Endodermal cell (in vitro differentiated cells): Measurements from ENCODE around the gene TMEM62. TPM values are rescaled to one million over a fixed set of nuclear protein-coding genes. Genes with fewer than 3 reads are reported as not detected.
"Not testable (repeated sequence)": the region's sequence is repeated elsewhere in the genome, so short reads cannot be mapped to it uniquely, and the experiment has no call there.

ENCODE experiments used
- DNase-seq: peaks from one replicate; pipeline ENCODE4 v3.0.0-alpha.2; 2017
- H3K27ac ChIP-seq: 2 replicates; pipeline ENCODE4 v1.5.1; 2013; ENCODE audit warnings: mild to moderate bottlenecking, low read depth, low read length, moderate library complexity
- H3K27me3 ChIP-seq: 2 replicates; pipeline ENCODE4 v1.6.1; 2013; ENCODE audit warnings: mild to moderate bottlenecking, low read length, moderate library complexity; ENCODE audit not compliant: insufficient read depth, control insufficient read depth, poor library complexity, severe bottlenecking
- H3K36me3 ChIP-seq: 2 replicates; pipeline ENCODE4 v1.7.0; 2013; ENCODE audit warnings: mild to moderate bottlenecking, low read length, moderate library complexity; ENCODE audit not compliant: control insufficient read depth, insufficient read depth
- H3K4me1 ChIP-seq: one replicate; pipeline ENCODE4 v1.7.0; 2013; ENCODE audit warnings: low read length; ENCODE audit not compliant: control insufficient read depth, insufficient read depth
- H3K4me3 ChIP-seq: 2 replicates; pipeline ENCODE4 v1.5.1; 2013; ENCODE audit warnings: mild to moderate bottlenecking, low read length, moderate library complexity
- H3K9ac ChIP-seq: 2 replicates; pipeline ENCODE4 v1.6.1; 2013; ENCODE audit warnings: mild to moderate bottlenecking, low read length, moderate library complexity; ENCODE audit not compliant: poor library complexity, severe bottlenecking; ENCODE audit errors: extremely low read depth
- H3K9me3 ChIP-seq: 2 replicates; pipeline ENCODE4 v1.6.1; 2013; ENCODE audit warnings: mild to moderate bottlenecking, low read length, moderate library complexity; ENCODE audit not compliant: control insufficient read depth
- H3K27ac Mint-ChIP-seq: 2 replicates; pipeline ENCODE4 v1.8.0; 2020; ENCODE audit warnings: mixed read lengths
- H3K27me3 Mint-ChIP-seq: 2 replicates; pipeline ENCODE4 v1.8.0; 2021; ENCODE audit warnings: mild to moderate bottlenecking, mixed read lengths; ENCODE audit not compliant: insufficient read depth
- H3K36me3 Mint-ChIP-seq: 2 replicates; pipeline ENCODE4 v1.8.0; 2020; ENCODE audit warnings: low read depth, mixed read lengths
- H3K4me1 Mint-ChIP-seq: 2 replicates; pipeline ENCODE4 v1.8.0; 2020; ENCODE audit warnings: mixed read lengths
- H3K4me3 Mint-ChIP-seq: 2 replicates; pipeline ENCODE4 v1.8.0; 2020; ENCODE audit warnings: mild to moderate bottlenecking, moderate library complexity, mixed read lengths
- H3K9me3 Mint-ChIP-seq: 2 replicates; pipeline ENCODE4 v1.8.0; 2020; ENCODE audit warnings: mild to moderate bottlenecking, mixed read lengths
- WGBS, 2 experiments: methylation state at CpG; one replicate each; pipeline versions ENCODE4 v1.1.5 to v1.1.7; 2013; ENCODE audit warnings: missing lambda C conversion rate in 2 of 2, mixed read lengths in 1 of 2; ENCODE audit not compliant: insufficient coverage in 1 of 2, insufficient read length in 1 of 2; 5-methylcytosine and 5-hydroxymethylcytosine counted together
- total RNA-seq, 2 donors: library from RNA; stranded (reverse); fragmentation: NEBNext Ultra II Directional in 1 of 2; extraction: Animal tissue kit (Norgen Biotek cat#: 25700) in 1 of 2; gene quantifications; 2 replicates in 1 of 2; 3 replicates in 1 of 2; pipeline ENCODE4 v1.2.1, GENCODE V29; 2021
- TF ChIP-seq, protein P1 (sequence below): fragments of 200-600 bp; sonication (generic); conservative IDR thresholded peaks from 2 replicates; pipeline ENCODE4 v1.5.0; 2021; ENCODE audit warnings: antibody characterized with exemption, mild to moderate bottlenecking

The TMEM62 gene
- total RNA-seq, 2 donors from 2014 or later: 8.1 to 10.2 TPM

DNA sequence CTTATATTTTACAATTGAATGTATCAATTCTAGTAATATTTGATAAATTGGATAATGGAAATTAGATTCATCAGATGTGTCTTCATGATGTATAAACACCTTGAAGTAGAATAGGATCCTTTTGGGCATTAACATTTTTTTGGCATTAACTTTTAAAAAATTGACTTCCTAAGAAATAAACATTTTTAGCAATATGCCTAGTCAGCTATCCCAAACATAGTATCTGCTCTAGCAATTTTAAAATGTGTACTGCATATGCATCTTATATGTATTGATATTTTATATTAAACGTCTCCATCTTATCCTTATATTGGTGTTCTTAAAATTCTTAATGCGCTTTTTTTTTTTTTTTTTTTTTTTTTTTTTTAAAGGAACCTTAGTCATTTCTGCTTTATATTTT, 60.3 kb downstream of the TMEM62 start:
- no peak overlapping the region for H3K27ac ChIP-seq
- WGBS, 2 experiments: no CpG with 5 or more reads among the region's 2 CpGs
- TF ChIP-seq, protein P1, sequence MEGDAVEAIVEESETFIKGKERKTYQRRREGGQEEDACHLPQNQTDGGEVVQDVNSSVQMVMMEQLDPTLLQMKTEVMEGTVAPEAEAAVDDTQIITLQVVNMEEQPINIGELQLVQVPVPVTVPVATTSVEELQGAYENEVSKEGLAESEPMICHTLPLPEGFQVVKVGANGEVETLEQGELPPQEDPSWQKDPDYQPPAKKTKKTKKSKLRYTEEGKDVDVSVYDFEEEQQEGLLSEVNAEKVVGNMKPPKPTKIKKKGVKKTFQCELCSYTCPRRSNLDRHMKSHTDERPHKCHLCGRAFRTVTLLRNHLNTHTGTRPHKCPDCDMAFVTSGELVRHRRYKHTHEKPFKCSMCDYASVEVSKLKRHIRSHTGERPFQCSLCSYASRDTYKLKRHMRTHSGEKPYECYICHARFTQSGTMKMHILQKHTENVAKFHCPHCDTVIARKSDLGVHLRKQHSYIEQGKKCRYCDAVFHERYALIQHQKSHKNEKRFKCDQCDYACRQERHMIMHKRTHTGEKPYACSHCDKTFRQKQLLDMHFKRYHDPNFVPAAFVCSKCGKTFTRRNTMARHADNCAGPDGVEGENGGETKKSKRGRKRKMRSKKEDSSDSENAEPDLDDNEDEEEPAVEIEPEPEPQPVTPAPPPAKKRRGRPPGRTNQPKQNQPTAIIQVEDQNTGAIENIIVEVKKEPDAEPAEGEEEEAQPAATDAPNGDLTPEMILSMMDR: no peak
- no peaks in the 10 kb centered on the region for H3K27me3 ChIP-seq
- peaks cover 14% of the 10 kb centered on the region for H3K9me3 Mint-ChIP-seq
- H3K4me3 ChIP-seq: no peak overlapping the region
- H3K4me1 Mint-ChIP-seq: no peaks in the 10 kb centered on the region
- H3K27me3 Mint-ChIP-seq: no peaks in the 10 kb centered on the region
- no peak overlapping the region for H3K4me3 Mint-ChIP-seq
- H3K9me3 ChIP-seq: peaks cover 6% of the 10 kb centered on the region
- H3K4me1 ChIP-seq: no peaks in the 10 kb centered on the region
- peaks cover 66% of the 10 kb centered on the region for H3K36me3 Mint-ChIP-seq
- DNase-seq: no peak
- peaks cover 72% of the 10 kb centered on the region for H3K36me3 ChIP-seq
- H3K27ac Mint-ChIP-seq: no peak overlapping the region
- H3K9ac ChIP-seq: no peak overlapping the region

DNA sequence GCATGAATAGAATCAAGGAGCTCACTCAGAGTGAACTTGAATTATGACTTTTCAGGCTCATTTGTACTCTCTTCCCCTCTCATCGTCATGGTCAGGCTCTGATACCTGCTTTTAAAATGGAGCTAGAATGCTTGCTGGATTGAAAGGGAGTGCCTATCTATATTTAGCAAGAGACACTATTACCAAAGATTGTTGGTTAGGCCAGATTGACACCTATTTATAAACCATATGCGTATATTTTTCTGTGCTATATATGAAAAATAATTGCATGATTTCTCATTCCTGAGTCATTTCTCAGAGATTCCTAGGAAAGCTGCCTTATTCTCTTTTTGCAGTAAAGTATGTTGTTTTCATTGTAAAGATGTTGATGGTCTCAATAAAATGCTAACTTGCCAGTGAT, 61.4 kb downstream of the TMEM62 start:
- peaks cover 64% of the 10 kb centered on the region for H3K36me3 ChIP-seq
- no peaks in the 10 kb centered on the region for H3K27me3 Mint-ChIP-seq
- WGBS, 2 experiments: 100% methylated on average over 1 of the region's 2 CpGs; no CpG with 5 or more reads in 1 of the 2 experiments
- H3K27ac ChIP-seq: no peak overlapping the region
- peaks cover 68% of the 10 kb centered on the region for H3K36me3 Mint-ChIP-seq
- H3K9me3 Mint-ChIP-seq: peaks cover 25% of the 10 kb centered on the region
- H3K9me3 ChIP-seq: peaks cover 6% of the 10 kb centered on the region
- no peak overlapping the region for H3K27ac Mint-ChIP-seq
- TF ChIP-seq, protein P1: no peak
- H3K9ac ChIP-seq: no peak overlapping the region
- no peak overlapping the region for H3K4me3 Mint-ChIP-seq
- H3K4me1 Mint-ChIP-seq: no peaks in the 10 kb centered on the region
- DNase-seq: no peak
- H3K4me3 ChIP-seq: no peak overlapping the region
- no peaks in the 10 kb centered on the region for H3K4me1 ChIP-seq
- no peaks in the 10 kb centered on the region for H3K27me3 ChIP-seq

DNA sequence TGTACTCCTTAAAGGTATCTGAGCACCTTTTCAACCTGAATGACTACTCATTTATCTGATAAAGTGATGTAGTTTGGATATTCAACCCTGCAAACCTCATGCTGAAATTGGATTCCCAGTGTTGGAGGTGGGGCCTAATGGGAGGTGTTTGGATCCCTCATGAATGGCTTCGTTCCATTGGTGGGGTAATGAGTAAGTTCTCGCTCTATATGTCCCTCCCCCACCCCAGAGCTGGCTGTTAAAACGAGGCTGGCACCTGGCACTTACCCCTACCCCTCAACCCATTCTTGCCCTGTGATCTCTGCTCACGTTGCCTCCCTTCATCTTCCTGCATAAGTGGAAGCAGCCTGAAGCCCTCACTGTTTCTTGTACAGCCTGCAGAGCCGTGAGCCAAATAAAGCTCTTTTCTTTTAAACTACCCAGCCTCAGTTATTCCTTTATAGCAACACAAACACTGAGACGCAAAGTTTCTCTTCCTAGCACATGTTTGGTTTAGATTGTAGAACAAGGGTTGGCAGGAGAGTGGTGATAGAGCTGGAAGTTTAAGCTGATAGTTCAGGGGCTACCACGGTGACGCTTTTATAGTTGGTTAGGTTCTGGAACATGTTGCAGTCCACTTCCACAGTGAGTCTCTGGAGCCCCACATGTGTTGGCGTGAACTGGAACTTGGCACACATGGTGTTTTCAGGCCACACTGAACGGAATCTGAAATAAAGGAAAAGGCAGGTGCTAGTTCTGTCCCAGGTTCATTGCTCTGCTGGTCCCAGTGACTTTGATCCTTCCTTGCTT, 63.6 kb downstream of the TMEM62 start:
- H3K9me3 Mint-ChIP-seq: peaks cover 26% of the 10 kb centered on the region
- no peaks in the 10 kb centered on the region for H3K27me3 ChIP-seq
- no peak overlapping the region for H3K9ac ChIP-seq
- DNase-seq: no peak
- no peak overlapping the region for H3K27ac Mint-ChIP-seq
- peaks cover 44% of the 10 kb centered on the region for H3K36me3 ChIP-seq
- no peaks in the 10 kb centered on the region for H3K4me1 Mint-ChIP-seq
- peaks cover 58% of the 10 kb centered on the region for H3K36me3 Mint-ChIP-seq
- 93 to 95% methylated on average over 6 to 10 of the region's 10 CpGs for WGBS, 2 experiments
- no peaks in the 10 kb centered on the region for H3K4me1 ChIP-seq
- H3K4me3 ChIP-seq: no peak overlapping the region
- peaks cover 6% of the 10 kb centered on the region for H3K9me3 ChIP-seq
- TF ChIP-seq, protein P1: no peak
- no peaks in the 10 kb centered on the region for H3K27me3 Mint-ChIP-seq
- no peak overlapping the region for H3K27ac ChIP-seq
- H3K4me3 Mint-ChIP-seq: no peak overlapping the region

DNA sequence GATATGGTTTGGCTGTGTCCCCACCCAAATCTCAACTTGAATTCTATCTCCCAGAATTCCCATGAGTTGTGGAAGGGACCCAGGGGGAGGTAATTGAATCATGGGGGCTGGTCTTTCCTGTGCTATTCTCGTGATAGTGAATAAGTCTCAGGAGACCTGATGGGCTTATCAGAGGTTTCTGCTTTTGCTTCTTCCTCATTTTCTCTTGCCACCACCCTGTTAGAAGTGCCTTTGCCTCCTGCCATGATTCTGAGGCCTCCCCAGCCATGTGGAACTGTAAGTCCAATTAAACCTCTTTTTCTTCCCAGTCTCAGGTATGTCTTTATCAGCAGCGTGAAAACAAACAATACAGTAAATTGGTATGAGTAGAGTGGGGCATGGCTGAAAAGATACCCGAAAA, 64.4 kb downstream of the TMEM62 start:
- not testable (repeated sequence) for H3K9me3 ChIP-seq, H3K4me1 ChIP-seq, H3K27me3 Mint-ChIP-seq, DNase-seq, H3K27me3 ChIP-seq, H3K4me1 Mint-ChIP-seq, H3K9ac ChIP-seq, H3K27ac Mint-ChIP-seq, H3K27ac ChIP-seq, H3K4me3 ChIP-seq, H3K4me3 Mint-ChIP-seq
- WGBS, 2 experiments: 94 to 100% methylated on average over 3 of the region's 3 CpGs
- H3K36me3 Mint-ChIP-seq: peaks cover 52% of the 10 kb centered on the region
- peaks cover 36% of the 10 kb centered on the region for H3K36me3 ChIP-seq
- H3K9me3 Mint-ChIP-seq: peaks cover 26% of the 10 kb centered on the region

DNA sequence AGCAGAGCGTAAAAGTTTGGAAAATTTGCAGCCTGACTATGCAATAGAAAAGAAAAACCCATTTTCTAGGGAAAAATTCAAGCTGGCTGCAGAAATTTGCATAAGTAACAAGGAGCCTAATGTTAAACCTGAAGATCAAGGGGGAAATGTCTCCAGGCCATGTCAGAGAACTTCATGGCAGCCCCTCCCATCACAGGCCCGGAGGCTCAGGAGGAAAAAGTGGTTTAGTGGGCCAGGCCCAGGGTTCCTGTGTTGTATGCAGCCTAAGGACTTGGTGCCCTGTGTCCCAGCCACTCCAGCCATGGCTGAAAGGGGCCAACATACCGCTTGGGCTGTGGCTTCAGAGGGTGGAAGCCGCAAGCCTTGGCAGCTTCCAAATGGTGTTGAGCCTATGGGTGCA, 65.2 kb downstream of the TMEM62 start:
- H3K9ac ChIP-seq, H3K27ac Mint-ChIP-seq, H3K9me3 ChIP-seq, H3K4me1 Mint-ChIP-seq, H3K27me3 ChIP-seq, DNase-seq, H3K4me3 Mint-ChIP-seq, H3K4me3 ChIP-seq, H3K27me3 Mint-ChIP-seq, H3K4me1 ChIP-seq, H3K27ac ChIP-seq: not testable (repeated sequence)
- H3K36me3 ChIP-seq: peaks cover 30% of the 10 kb centered on the region
- 94 to 100% methylated on average over 1 to 4 of the region's 4 CpGs for WGBS, 2 experiments
- Mint-ChIP-seq H3K9me3 (peaks cover 26% of the 10 kb centered on the region), H3K36me3 (peaks cover 46% of the 10 kb centered on the region)
